ENCODE data around the gene FOXI1.
"Not testable (repeated sequence)": the region's sequence is repeated elsewhere in the genome, so short reads cannot be mapped to it uniquely, and the experiment has no call there.

Gene FOXI1

DNA sequence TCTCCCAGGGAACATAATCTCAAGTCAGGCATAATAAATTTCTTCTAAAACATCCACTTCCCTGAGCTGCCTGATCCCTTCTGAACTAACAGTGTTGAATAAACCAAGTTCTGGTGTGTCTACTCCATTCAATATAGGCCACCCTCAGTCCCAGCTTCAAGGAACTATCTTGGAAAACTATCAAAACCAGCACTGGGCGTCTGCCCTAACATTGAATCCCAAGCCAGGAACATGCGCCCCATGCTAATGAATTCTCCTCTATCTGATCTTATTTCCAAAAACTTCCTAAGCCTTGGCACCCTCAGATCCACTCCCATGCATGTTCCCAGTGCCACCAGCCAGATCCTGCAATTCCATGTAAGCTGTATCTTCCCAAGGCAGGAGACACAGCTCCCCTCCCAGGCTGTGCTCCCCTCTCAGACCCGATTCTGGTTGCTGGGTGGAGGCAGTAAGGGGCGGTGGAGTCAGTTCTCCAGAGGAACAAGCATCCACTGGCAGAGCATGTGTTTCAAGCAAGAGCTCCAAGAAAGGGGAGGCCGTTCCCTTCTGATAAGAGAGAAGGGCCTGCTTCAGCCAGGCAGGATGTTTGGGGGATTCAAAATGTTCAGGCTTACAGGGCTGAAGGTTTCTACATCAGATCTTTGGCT lies 13.1 kb upstream of the FOXI1 start:
- no peak for DNase-seq (ENCODE audit: low read depth, low spot score)

DNA sequence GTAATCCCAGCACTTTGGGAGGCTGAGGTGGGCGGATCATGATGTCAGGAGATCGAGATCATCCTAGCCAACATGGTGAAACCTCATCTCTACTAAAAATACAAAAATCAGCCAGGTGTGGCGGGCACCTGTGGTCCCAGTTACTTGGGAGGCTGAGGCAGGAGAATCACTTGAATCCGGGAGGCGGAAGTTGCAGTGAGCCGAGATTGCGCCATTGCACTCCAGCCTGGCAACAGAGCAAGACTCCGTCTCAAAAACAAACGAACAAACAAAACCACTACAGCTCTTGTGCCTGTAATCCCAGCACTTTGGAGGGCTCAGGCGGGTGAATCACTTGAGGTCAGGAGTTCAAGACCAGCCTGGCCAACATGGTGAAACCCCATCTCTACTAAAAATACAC lies 11.4 kb upstream of the FOXI1 start:
- not testable (repeated sequence) for DNase-seq (ENCODE audit: low read depth, low spot score)

DNA sequence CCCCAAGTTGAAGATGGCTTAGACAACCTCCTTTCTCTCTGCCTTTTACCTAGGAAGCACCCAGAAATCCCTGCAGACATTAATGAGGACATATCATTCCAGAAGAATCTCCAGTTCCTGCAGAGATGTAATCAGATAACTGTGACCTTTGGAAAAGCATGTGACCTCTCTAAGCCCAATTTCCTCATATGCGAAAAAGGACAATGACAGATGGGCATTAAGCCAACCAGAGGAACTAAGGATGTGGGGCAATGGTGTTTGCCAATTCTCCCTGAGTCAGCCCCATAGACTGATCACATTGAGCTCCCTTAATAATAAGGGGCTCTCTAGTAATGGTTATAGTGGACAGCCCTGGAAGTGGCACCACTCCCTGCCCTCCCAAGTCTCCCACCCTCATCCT lies 10.1 kb upstream of the FOXI1 start:
- no peak for DNase-seq (ENCODE audit: low read depth, low spot score)

DNA sequence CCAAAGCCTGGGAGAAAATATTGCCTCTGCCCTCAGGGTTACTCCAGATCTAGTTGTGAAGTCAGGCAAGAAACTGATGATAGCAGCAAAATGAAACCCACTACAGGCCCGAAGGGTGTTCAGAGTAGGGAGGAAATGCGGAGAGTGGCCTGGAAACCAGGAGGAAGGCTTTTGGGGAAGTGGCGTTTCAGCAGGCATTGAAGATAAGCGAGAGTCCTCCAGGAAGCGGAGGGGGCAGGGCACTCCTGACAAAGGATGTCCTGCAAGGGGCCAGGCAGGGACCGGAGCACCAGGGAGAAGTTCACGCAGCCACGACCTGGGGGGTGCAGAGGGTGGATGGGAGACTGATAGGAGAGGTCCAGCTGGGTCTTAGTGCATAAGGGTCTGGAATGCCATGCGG lies 7.8 kb upstream of the FOXI1 start:
- DNase-seq (ENCODE audit: low read depth, low spot score), result peak; percentile 14

DNA sequence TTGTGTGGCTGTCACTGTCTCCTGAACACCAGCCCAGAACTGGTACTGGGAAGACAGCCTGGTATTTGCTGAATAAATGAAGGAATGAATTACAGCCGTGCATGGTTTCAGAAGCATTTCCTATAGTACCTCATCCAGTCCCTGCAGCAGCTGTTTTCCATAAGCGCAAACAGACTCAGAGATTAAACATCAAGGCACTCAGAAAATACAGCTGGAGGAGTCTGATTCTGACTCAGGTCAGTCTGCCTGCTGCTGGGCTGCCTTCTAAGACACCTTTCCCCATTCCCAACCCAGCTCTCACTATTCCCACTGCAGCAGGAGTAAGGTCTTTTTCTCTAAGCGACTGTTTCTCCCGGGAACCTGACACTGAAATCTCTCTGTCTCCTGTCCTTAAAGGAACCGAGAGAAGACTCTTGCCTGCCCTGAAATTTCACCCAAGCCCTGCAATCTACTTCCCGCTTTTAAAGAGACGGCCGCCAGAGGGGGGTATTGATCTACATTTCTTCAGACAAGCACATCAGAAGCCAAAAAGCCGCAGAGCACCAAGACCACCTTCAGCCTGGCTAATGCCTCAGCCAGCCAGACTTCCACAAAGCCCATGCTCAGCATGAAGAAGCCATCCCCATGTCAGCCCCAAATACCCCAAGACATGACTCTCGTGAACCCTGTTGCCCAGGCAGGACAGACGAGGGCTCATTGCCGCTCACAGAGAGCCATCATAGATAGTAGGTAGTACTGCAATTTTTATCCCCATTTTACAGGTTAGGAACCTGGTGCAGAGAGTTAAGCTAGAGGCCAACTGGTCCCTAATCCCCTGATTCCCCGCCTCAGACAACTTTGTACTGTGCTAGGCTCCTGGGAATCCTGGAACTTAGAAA lies 5.4 kb upstream of the FOXI1 start:
- DNase-seq (ENCODE audit: low read depth, low spot score), result peak; percentile 96

DNA sequence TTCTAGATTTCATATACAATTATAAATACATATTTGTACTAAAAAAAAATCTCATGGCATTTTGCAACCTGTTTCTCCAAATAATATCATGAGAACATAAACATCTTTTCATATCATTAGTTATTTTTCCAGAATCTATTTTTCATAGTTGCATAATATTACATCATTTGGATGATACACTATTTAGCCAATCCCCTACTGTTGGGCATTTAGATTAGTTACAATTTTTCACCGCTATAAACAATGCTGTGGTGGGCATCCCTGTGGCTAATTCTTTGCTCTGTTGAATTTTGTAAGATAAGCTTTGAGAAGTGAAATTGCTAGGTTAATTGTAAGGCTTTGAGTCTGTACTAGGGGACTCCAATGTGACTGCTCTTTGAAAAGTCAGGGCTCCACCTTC lies 2.2 kb upstream of the FOXI1 start:
- DNase-seq (ENCODE audit: low read depth, low spot score), result no peak

DNA sequence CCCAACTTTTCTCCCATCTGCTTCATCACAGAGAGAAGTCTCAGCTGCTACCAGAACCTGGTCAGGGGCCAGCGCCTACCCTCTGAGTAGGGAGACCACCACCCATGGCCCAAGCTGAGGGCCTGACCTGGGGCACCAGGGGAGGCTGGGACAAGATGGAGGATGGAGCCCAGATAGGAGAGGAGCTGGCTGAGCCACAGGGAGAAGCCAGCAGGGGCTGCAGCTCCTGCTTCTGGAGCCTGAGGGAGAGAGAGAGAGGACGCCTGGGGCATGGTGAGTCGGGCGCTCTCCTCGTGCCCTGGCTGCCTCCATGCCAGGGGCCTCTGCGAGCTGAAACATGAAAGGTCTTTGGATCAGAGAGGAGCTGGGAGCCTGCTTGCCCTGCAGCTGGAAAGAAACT lies 1.4 kb upstream of the FOXI1 start:
- no peak for DNase-seq (ENCODE audit: low read depth, low spot score)

DNA sequence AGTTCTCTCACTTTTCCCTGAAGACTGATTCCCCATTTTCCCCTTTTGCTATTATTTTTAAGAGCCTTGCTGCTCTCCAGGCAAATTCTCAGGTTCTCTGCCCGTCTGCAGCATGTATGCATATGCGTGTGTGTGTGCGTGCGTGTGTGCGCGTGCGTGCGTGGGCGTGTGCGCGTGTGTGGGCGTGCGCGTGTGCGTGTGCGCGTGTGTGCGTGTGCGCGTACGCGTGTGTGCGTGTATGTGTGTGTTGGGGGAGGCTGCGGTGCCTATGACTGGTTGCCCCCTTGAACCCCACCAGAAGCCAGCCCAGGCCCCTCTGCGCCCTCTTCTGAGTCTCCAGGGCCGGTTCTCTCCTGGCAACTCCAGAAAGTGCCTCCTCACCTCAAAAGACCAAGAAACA lies 987 bp upstream of the FOXI1 start:
- DNase-seq (ENCODE audit: low read depth, low spot score), result no peak

DNA sequence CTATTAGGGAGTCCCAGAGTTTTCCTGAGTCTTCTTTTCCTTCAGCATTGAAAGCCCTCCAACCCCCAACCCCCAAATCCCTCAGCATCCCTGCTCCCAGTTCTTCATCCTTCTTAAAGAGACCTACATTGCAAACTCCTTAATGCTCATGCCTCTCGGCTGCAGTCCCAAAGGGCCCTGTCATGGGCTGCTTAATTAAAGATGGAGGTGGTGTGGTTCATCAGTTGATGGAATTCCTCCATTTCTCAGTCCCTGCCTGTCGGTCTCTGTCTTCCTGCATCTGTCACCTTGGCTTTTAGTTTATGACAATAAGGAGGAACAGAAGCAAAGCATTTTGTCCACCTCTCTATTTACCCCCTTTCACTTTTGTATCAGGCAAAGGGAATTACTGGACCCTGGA lies 2.0 kb downstream of the FOXI1 start:
- no peak for DNase-seq (ENCODE audit: low read depth, low spot score)

DNA sequence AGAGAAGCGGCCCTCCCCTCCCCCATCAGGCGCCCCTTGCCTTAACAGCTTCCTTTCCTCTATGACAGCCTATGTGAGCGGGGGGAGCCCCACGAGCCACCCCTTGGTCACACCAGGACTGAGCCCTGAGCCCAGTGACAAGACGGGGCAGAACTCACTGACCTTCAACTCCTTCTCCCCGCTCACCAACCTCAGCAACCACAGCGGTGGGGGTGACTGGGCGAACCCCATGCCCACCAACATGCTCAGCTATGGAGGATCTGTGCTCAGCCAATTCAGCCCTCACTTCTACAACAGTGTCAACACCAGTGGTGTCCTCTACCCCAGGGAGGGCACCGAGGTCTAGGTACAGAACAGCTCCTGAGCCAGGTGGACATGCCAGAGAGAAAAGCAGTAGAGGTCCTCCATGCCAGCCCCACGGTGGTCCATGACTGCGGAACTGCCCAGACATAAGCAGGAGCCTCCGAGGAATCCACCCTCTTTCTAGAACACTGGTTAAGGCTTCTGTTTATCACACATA lies 2.6 kb downstream of the FOXI1 start:
- no peak for DNase-seq (ENCODE audit: low read depth, low spot score)

DNA sequence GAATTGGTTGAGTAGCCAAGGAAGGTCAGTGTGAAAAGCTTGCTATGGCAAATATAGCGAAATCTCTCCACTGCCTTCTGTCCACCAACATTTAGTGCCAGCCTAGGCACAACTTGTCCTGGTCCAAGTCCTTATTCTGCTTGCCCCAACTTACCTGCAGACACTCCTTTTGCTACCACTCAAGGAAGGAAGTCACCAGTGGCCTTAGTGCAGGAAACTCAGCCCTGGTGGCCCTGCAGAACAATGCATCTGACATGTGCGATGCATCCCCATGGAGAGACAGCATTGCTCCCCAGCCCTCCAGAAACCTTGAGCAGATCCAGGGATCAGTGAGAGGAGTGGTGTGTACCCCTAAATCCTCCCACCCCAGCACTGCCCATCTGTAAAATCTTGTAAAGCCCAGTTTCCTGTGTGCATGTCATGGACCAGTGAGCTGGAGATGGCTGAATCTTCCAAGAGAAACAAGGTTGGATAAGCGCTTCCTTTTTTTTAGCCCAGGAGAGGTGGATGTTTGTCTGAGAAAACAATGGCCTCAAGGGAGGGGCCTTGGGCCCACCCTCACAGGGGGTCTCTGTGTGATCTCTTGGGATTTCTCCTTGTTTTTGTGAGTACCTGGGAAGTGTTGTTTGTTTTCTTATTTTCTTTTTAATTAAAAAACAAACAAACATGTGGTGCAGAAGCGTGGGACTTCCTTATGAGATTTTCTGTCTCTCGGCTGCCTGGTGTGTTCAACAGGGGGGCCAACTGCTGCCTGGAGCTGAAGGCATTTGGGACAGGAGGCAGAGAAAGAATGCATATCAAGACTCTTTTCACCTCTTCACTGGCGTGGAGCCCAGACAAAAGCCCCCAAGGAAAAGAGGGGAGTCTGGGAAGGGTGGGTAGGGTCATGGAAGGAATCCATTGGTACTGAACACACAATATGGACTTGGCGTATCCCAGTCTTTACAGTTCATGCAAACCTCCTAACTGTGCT lies 3.6 kb downstream of the FOXI1 start:
- DNase-seq (ENCODE audit: low read depth, low spot score), result peak; percentile 34

DNA sequence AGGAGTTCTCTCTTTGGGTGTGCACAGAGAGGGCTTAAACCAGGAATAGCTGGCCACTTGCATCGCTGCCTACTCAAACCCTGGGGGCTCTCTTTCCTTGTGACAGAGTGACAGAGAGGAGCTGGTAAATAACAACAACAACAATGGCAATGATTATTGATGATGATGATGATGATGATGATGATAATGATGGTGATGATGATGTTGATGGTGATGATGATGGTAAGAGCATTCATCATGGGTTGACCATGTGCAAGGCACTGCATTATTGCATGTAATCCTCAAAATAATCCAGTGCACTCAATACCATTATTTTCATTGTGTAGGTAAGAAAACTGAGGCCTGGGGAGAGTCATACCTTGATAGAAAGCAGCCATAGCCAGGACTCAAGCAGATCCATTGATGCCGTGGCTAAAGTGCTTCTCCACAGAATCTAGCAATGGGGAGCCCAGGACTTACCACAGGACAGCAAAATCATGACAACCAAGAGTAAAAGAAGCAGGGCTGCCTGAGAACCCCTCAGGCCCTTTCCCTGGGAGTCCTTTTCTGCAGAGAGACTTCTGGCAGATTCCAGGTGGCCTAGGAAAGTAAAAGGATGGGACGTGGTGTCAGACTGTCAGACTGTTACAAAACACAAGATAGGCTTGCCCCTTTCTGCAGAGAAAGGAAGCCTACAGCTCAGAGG lies 4.8 kb downstream of the FOXI1 start:
- peak; percentile 81 for DNase-seq (ENCODE audit: low read depth, low spot score)

DNA sequence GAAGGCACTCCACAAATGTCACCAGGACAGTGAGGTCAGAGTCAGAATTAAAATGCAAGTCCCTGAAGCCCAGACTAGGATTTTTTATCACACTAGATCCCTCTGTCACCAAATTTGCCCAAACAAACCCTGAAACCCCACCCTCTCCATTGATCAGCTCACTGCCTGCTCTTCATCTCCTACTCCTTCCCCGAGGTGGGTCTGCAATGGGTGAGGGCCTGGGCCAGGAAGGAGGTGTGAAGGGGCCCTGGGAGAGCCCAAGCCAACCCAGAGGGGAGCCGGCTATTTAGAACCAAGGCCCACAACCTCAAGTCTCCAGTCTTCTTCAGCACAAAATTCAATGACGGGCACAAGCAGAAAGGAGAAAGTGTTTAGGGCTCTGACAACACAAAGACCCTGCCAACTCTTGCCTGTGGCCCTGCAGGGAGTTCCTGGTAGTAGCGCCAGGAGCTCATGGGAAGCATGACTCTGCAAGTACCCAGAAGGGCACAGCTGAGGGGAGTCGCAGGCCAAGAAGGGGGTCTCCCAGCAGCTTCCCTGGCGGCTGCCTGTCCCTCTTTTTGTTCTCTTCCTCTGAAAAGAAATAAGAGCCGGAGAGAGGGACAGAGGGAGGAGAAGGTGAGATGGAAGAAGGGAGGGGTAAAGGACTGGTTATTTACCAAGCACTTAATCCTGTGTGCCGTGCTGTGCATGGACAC lies 5.5 kb downstream of the FOXI1 start:
- DNase-seq (ENCODE audit: low read depth, low spot score), result no peak

DNA sequence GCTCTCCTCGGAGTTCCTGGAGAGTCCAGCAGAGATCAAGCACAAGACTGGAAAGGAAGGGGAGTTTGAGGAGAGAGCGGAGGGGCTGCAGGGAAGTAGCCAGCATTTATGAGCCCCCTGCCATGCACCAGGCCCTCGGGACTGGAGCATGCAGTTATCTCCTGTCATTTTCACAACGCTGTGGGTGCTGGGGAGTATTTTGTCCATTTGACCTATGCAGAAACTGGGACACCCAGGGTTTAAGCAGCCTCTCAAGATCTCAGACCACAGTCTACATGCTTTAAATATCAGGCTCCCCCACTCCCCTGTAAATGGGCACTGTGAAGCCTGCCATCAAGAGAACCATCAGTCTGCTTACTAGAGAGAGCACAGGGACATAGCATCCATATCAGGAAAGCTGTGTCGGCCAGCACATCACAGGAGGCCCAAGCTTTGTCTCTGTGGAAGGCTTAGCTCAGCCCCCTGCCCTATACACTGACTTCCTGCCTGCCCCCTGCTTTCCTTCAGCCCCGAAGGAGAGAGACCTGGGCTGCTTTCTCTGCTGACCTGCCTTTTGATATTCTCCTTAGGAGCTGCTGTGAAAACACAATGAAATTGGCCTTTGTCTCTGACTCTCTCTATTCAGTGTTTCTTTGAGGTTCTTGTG lies 7.3 kb downstream of the FOXI1 start:
- DNase-seq (ENCODE audit: low read depth, low spot score), result peak; percentile 46

DNA sequence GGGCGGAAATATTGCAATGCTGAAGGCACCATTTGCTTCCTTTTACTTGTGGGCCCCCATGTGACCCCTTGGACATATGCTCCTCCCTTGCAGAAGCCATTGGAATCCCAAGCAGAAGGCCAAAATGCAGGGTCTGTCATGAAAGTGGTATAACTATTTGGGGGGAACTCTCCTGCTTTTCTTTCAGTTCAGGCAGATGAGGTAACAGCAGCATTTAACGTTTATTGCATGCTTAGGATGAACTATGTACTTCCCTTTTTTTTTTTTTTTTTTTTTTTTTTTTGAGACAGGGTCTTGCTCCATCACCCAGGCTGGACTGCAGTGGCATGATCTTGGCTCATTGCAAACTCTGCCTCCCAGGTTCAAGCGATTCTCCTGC lies 7.8 kb downstream of the FOXI1 start:
- DNase-seq (ENCODE audit: low read depth, low spot score), result no peak

DNA sequence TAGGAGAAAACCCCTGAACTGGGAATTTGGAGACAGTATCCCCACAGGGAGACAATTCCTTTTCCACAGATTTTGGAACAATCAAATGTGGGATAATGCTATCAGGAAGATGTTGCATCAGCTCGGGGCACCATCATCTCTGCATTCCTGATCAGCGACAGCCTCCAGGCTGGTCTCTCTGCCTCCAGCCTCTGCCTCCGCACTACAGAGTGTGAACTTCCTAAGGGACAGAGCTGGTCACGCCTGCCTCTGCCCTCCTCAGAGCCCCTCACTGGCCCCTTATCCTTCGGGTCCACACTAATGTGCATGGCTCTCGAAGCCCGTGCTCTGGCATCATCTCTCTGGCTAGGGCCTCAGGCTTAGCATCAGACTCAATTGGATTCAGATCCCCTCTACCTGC lies 8.6 kb downstream of the FOXI1 start:
- DNase-seq (ENCODE audit: low read depth, low spot score), result no peak

DNA sequence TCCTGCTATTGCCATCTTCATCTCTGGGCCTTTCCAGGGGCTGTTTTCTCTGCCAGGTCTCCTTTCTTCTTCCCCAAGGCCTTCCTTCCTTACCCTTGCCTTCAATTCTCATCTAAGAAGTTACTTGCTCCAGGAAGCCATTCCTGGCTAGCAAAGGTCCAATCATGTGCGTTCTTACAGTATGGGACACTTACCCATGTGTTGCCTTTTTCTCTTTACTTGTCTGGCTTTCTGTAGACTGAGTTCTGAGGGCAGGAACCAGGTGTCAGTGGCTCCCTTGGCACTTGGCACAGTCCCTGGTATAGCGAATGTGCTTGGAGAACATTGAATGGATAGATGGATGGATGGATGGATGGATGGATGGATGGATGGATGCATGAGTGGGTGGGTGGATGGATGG lies 10.2 kb downstream of the FOXI1 start:
- no peak for DNase-seq (ENCODE audit: low read depth, low spot score)

DNA sequence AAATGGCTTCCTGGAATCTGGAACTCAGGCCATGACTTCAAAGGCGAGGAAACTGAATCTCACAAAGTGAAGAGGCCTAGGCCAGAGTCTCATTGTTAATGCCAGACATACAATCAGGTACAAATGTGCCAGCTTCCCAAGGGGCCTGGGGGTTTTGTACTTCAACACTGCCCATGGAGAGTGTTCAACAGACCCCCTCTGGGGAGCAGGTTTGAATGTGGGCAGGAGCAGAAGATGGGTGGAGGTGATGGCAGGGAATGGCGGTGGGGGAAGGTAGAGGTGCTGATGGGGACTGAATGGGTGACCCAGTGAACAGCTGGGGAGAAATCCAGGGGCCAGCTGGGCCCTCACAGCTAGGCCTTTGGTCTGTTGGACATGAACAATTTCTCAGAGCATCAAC lies 12.0 kb downstream of the FOXI1 start:
- DNase-seq (ENCODE audit: low read depth, low spot score), result no peak

DNA sequence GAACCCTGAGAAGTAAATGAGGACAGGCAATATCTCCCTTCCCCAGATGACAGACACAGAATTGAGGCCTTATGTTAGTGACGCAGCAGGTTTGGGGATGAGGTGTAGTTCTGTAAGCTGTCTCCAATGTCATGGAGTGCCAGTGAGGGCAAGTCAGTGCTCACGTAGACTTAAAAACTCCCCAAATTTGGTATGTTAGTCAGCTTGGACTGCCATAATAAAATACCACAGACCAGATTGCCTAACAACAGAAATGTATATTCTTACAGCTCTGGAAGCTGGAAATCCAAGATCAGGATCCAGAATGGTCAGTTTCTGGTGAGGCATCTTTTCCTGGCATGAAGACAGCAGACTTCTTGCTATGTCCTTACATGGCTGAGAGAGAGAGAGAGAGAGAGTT lies 14.9 kb downstream of the FOXI1 start:
- DNase-seq (ENCODE audit: low read depth, low spot score), result no peak

DNA sequence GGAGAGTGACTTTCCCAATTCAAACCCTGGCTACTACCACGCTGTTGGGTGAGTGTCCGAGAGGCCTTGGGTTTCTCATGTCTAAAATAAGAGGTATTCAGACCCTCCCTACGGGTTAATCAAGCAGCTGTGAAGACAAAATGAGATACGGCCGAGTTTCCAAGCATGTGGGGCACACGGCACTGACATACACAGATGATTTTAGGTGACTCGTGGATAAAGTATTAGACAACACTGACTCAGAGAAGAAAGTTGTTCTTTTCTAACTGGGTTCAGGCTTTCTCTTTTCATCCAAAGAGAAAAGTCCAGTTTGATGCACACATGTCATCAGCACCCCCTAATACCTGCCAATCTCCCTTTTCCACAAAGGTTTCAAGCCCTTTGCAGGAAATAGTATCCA lies 15.6 kb downstream of the FOXI1 start:
- no peak for DNase-seq (ENCODE audit: low read depth, low spot score)

All from ELF-1 (cell line).